GM10248 (cell line): ENCODE data around the gene RYR3.
"Not testable (repeated sequence)": the region's sequence is repeated elsewhere in the genome, so short reads cannot be mapped to it uniquely, and the experiment has no call there.

Experiments
- CTCF ChIA-PET: fragments of 300-600 bp; sonication (Branson Sonifier 250); formaldehyde crosslinking; extraction: SDS; loops from one replicate; lab custom pipeline; 2021; ENCODE audit warnings: antibody characterized with exemption; lab: Yijun Ruan, JAX
- POLR2A ChIA-PET: fragments of 350-650 bp; sonication (Branson Sonifier 250); formaldehyde crosslinking; extraction: SDS; loops from one replicate; lab custom pipeline; 2020; ENCODE audit warnings: antibody characterized with exemption; lab: Yijun Ruan, JAX
- DNase-seq: peaks from one replicate; pipeline ENCODE4 v3.0.0; 2012; ENCODE audit errors: extremely low spot score
- CTCF ChIP-seq: IDR thresholded peaks from 2 replicates; pipeline ENCODE4 v1.5.1; 2012; ENCODE audit warnings: mild to moderate bottlenecking, low read depth; ENCODE audit errors: extremely low read depth, missing control alignments, control extremely low read depth

The RYR3 gene

GRCh38 chr15:33587773-33588172 is 277.0 kb downstream of the RYR3 start:
- CTCF ChIA-PET = interaction anchor here (1.0 kb wide), 1 partner anchor 17 kb away, joined by 3 read pairs; no protein-coding TSS in a partner anchor
- no peak for TF ChIP-seq CTCF
- POLR2A ChIA-PET = no interaction called here
- no peak for DNase-seq

- ChIA-PET POLR2A (no interaction called here), CTCF (no interaction called here)
- TF ChIP-seq CTCF = no peak
- DNase-seq = no peak
Observed at GRCh38 chr15:33592864-33593263, 282.1 kb downstream of the RYR3 start.

- POLR2A ChIA-PET, DNase-seq: not testable (repeated sequence)
- CTCF ChIA-PET = interaction anchor here (1.3 kb wide), 1 partner anchor 32 kb away, joined by 3 read pairs; no protein-coding TSS in a partner anchor
Observed at GRCh38 chr15:33598382-33598781, 287.6 kb downstream of the RYR3 start.

GRCh38 chr15:33600212-33600611 is 289.4 kb downstream of the RYR3 start:
- CTCF ChIA-PET = no interaction called here
- no peak for DNase-seq
- POLR2A ChIA-PET = no interaction called here
- no peak for TF ChIP-seq CTCF

GRCh38 chr15:33601461-33601860 is 290.7 kb downstream of the RYR3 start:
- ChIA-PET CTCF (no interaction called here), POLR2A (no interaction called here)
- no peak for DNase-seq
- TF ChIP-seq CTCF = no peak

- ChIA-PET CTCF (no interaction called here), POLR2A (no interaction called here)
- DNase-seq = no peak
- no peak for TF ChIP-seq CTCF
Observed at GRCh38 chr15:33608714-33609113, 297.9 kb downstream of the RYR3 start.

GRCh38 chr15:33612721-33613304 is 302.0 kb downstream of the RYR3 start:
- no peak for DNase-seq
- ChIA-PET POLR2A (no interaction called here), CTCF (interaction anchor here (1.1 kb wide), 1 partner anchor 15 kb away, joined by 3 read pairs; no protein-coding TSS in a partner anchor)
- no peak for TF ChIP-seq CTCF
